SJSA1 (cell line): ENCODE measurements around the gene SPAG9. TPM values are rescaled to one million over a fixed set of nuclear protein-coding genes. Genes with fewer than 3 reads are reported as not detected.
"Not testable (repeated sequence)": the region's sequence is repeated elsewhere in the genome, so short reads cannot be mapped to it uniquely, and the experiment has no call there.

Experiments used
- DNase-seq, 2 experiments: peaks; one replicate each; pipeline ENCODE4 v3.0.0-alpha.2; 2015 to 2020; ENCODE audit warnings: low spot score in 2 of 2, low read depth in 1 of 2
- H3K27ac ChIP-seq: fragments of 250-450 bp; sonication (Bioruptor Pico); 2 replicates; pipeline ENCODE4 v1.5.1; 2020; ENCODE audit warnings: mild to moderate bottlenecking, moderate library complexity
- H3K27me3 ChIP-seq: fragments of 250-450 bp; sonication (Bioruptor Pico); replicated peaks from 2 replicates; pipeline ENCODE4 v1.5.1; 2020; ENCODE audit warnings: mild to moderate bottlenecking, moderate library complexity
- H3K36me3 ChIP-seq: fragments of 250-450 bp; sonication (Bioruptor Pico); 2 replicates; pipeline ENCODE4 v1.5.1; 2020; ENCODE audit warnings: mild to moderate bottlenecking
- H3K4me1 ChIP-seq: fragments of 250-450 bp; sonication (Bioruptor Pico); replicated peaks from 2 replicates; pipeline ENCODE4 v1.6.1; 2021; ENCODE audit warnings: mild to moderate bottlenecking
- H3K4me3 ChIP-seq: fragments of 250-450 bp; sonication (Bioruptor Pico); 2 replicates; pipeline ENCODE4 v1.5.1; 2020; ENCODE audit warnings: mild to moderate bottlenecking
- H3K9me3 ChIP-seq: fragments of 250-450 bp; sonication (Bioruptor Pico); replicated peaks from 2 replicates; pipeline ENCODE4 v1.5.1; 2020; ENCODE audit warnings: mild to moderate bottlenecking
- total RNA-seq: library from RNA; depleted of rRNA; stranded (reverse); fragments of >200 nt; shearing (Covaris generic); gene quantifications from 2 replicates; pipeline ENCODE4 v1.2.3, GENCODE V29; 2014

Gene SPAG9
- total RNA-seq, 1 experiment from 2014 or later, result 138 TPM

GRCh38 chr17:51153210-51154072 is 32.8 kb upstream of the SPAG9 start, which contains the start of gene NME1:
NME1 (plus strand) TSS chr17:51153559; CDS start chr17:51155655, 2,096 bp downstream.
- Histone ChIP-seq H3K4me1 (peaks cover 17% of the 10 kb centered on the region), H3K36me3 (peaks cover 37% of the 10 kb centered on the region), H3K9me3 (no peaks in the 10 kb centered on the region), H3K27ac (peak within 1 kb of the TSS; percentile 71), H3K4me3 (peak within 1 kb of the TSS; percentile 61), H3K27me3 (no peaks in the 10 kb centered on the region)
- peak; percentile 99 for DNase-seq

- Histone ChIP-seq H3K4me3 (peak overlapping the region; percentile 61), H3K27me3 (no peaks in the 10 kb centered on the region), H3K4me1 (peaks cover 22% of the 10 kb centered on the region), H3K9me3 (no peaks in the 10 kb centered on the region), H3K36me3 (peaks cover 31% of the 10 kb centered on the region), H3K27ac (peak overlapping the region; percentile 71)
- DNase-seq, result no peak
Measured at GRCh38 chr17:51152766-51153209, 32.1 kb upstream of the SPAG9 start.

DNA sequence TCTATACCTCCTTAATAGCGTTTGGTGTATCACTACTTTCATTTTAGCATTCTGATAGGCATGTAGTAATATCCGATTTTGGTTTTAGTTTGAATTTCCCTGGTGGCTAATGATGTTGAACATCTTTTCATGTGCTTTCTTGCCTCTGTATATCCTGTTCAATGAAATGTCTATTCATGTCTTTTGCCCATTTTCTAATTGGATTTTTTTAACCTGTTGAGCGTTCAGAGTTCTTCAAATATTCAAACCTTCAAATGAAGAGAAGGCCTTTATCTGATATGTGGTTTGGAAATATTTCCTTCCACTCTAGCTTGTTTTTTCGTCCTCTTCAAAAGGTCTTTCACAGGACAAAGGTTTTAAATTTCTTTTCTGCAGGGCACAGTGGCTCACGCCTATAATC is 30.3 kb upstream of the SPAG9 start:
- no peak for DNase-seq
- Histone ChIP-seq H3K4me3 (no peak overlapping the region), H3K36me3 (peaks cover 16% of the 10 kb centered on the region), H3K9me3 (no peaks in the 10 kb centered on the region), H3K27me3 (no peaks in the 10 kb centered on the region), H3K27ac (no peak overlapping the region), H3K4me1 (peaks cover 32% of the 10 kb centered on the region)

GRCh38 chr17:51149163-51149562 is 28.5 kb upstream of the SPAG9 start:
- Histone ChIP-seq H3K4me3 (no peak overlapping the region), H3K36me3 (peaks cover 4% of the 10 kb centered on the region), H3K9me3 (no peaks in the 10 kb centered on the region), H3K27ac (no peak overlapping the region), H3K4me1 (peaks cover 25% of the 10 kb centered on the region), H3K27me3 (no peaks in the 10 kb centered on the region)
- no peak for DNase-seq

GRCh38 chr17:51147650-51148049 is 27.0 kb upstream of the SPAG9 start:
- Histone ChIP-seq H3K27ac (peak overlapping the region; percentile 40), H3K36me3 (no peaks in the 10 kb centered on the region), H3K4me1 (peaks cover 20% of the 10 kb centered on the region), H3K4me3 (no peak overlapping the region), H3K27me3 (no peaks in the 10 kb centered on the region), H3K9me3 (no peaks in the 10 kb centered on the region)
- peak; percentile 69 to 78 for DNase-seq

DNA sequence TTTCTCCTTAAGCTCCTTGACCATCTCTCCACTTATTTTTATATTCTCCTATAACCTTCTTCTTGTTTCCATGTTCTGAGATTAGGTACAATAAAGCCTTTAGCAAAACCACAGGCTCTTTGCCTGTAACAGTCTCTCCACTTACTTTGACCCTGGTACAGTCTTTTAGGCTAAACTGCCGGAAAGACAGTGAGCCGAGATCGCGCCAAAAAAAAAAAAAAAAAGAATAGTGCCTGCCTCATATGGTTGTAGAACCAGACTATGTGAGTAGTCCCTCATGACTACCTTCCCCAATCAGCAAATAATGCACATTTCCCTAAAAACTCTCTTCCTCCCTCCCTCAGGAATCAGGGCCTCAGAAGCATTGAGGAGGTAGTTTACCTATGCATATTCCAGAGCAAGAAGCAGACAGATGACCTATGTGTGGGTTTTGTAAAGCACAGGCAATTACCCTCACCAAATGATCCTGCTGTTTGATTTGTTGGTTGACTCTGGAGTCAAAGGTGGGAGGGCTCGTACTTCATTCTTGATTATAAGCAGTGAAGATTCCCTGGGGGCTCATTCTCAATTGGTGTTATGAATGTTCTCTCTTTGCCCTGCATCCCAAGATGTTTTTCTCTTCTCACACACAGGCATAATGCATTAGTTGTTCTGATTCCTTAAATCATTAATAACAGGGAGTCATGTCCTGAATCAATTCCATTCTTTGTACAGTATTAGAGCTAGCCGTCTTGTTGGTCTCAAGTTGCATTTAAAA is 23.8 kb upstream of the SPAG9 start:
- no peaks in the 10 kb centered on the region for H3K36me3 ChIP-seq
- no peaks in the 10 kb centered on the region for H3K9me3 ChIP-seq
- peaks cover 15% of the 10 kb centered on the region for H3K4me1 ChIP-seq
- no peak overlapping the region for H3K4me3 ChIP-seq
- H3K27ac ChIP-seq, result no peak overlapping the region
- no peak for DNase-seq
- no peaks in the 10 kb centered on the region for H3K27me3 ChIP-seq

- DNase-seq, result no peak
- peaks cover 8% of the 10 kb centered on the region for H3K4me1 ChIP-seq
- H3K36me3 ChIP-seq, result no peaks in the 10 kb centered on the region
- no peak overlapping the region for H3K4me3 ChIP-seq
- H3K9me3 ChIP-seq, result no peaks in the 10 kb centered on the region
- no peaks in the 10 kb centered on the region for H3K27me3 ChIP-seq
- no peak overlapping the region for H3K27ac ChIP-seq
Measured at GRCh38 chr17:51142597-51142996, 21.9 kb upstream of the SPAG9 start.

DNA sequence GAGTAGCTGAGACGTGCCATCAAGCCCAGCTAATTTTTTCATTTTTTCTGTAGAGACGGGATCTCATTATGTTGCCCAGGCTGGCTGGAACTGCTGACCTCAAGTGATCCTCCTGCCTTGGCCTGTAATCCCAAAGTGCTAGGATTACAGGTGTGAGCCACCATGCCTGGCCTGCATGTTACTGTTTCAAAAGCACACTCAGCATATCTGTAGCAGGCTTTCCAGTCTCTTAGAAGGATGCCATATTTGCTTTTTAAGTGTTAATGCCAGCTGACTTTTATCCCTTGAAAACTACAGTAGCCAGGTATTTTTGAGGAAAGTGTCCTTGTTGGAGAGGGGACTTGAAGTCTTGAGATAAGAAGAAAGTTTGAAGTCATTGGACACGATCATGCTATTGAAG is 15.3 kb upstream of the SPAG9 start:
- no peak overlapping the region for H3K27ac ChIP-seq
- H3K4me1 ChIP-seq, result peaks cover 20% of the 10 kb centered on the region
- no peaks in the 10 kb centered on the region for H3K27me3 ChIP-seq
- H3K36me3 ChIP-seq, result no peaks in the 10 kb centered on the region
- DNase-seq, result no peak
- H3K9me3 ChIP-seq, result no peaks in the 10 kb centered on the region
- no peak overlapping the region for H3K4me3 ChIP-seq

GRCh38 chr17:51133365-51133764 is 12.7 kb upstream of the SPAG9 start:
- peak overlapping the region; percentile 69 for H3K27ac ChIP-seq

GRCh38 chr17:51132964-51133319 is 12.3 kb upstream of the SPAG9 start:
- no peaks in the 10 kb centered on the region for H3K9me3 ChIP-seq
- no peak overlapping the region for H3K4me3 ChIP-seq
- no peaks in the 10 kb centered on the region for H3K36me3 ChIP-seq
- H3K27me3 ChIP-seq, result no peaks in the 10 kb centered on the region
- peaks cover 23% of the 10 kb centered on the region for H3K4me1 ChIP-seq
- peak overlapping the region; percentile 69 for H3K27ac ChIP-seq
- DNase-seq, result no peak

More at GRCh38 chr17:51133365-51133764, 12.7 kb upstream of the SPAG9 start:
- Histone ChIP-seq H3K4me3 (no peak overlapping the region), H3K9me3 (no peaks in the 10 kb centered on the region), H3K27me3 (no peaks in the 10 kb centered on the region), H3K36me3 (no peaks in the 10 kb centered on the region), H3K4me1 (peaks cover 20% of the 10 kb centered on the region)
- DNase-seq, result peak in 1 of 2 experiments; percentile 53

DNA sequence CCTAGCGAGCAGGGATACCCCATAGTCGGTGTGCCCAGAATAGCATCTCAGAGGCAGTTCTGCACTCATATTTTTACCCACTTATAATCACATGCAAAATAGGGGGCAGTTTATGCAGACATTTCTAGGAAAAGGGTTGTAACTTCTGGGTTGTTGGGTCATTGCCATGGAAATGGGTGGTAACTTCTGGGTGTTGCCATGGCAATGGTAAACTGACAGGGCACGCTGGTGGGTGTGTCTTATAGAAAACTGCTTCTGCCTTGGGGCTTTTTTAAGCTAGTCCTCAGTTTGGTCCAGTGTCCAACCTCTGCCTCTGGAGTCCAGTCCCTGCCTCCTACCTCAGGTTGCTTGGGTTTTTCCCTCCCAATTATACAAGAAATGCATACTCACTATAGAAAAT is 7.4 kb upstream of the SPAG9 start:
- Histone ChIP-seq H3K9me3 (no peaks in the 10 kb centered on the region), H3K27ac (no peak overlapping the region), H3K4me1 (peaks cover 23% of the 10 kb centered on the region), H3K36me3 (no peaks in the 10 kb centered on the region), H3K4me3 (no peak overlapping the region), H3K27me3 (no peaks in the 10 kb centered on the region)
- no peak for DNase-seq

- no peak overlapping the region for H3K27ac ChIP-seq
- no peak overlapping the region for H3K4me3 ChIP-seq
- H3K9me3 ChIP-seq, result no peaks in the 10 kb centered on the region
- no peaks in the 10 kb centered on the region for H3K27me3 ChIP-seq
- H3K36me3 ChIP-seq, result peaks cover 6% of the 10 kb centered on the region
- no peak for DNase-seq
- peaks cover 31% of the 10 kb centered on the region for H3K4me1 ChIP-seq
Measured at GRCh38 chr17:51124640-51125503, 4.2 kb upstream of the SPAG9 start.

GRCh38 chr17:51122473-51123115 is 1.9 kb upstream of the SPAG9 start:
- Histone ChIP-seq H3K4me1 (peaks cover 39% of the 10 kb centered on the region), H3K36me3 (peaks cover 11% of the 10 kb centered on the region), H3K27ac (peak overlapping the region; percentile 96), H3K4me3 (peak overlapping the region; percentile 94)
- not testable (repeated sequence) for H3K27me3 ChIP-seq, H3K9me3 ChIP-seq, DNase-seq
